Hepatocyte (in vitro differentiated cells): Measurements from ENCODE around the gene LMO2. TPM values are rescaled to one million over a fixed set of nuclear protein-coding genes. Genes with fewer than 3 reads are reported as not detected.

ENCODE experiments used
- DNase-seq: peaks from one replicate; pipeline ENCODE4 v3.0.0-alpha.2; 2016; ENCODE audit warnings: low spot score
- H2AFZ ChIP-seq: fragments of 200-600 bp; sonication (generic); 2 replicates; pipeline ENCODE4 v1.6.0; 2016; ENCODE audit warnings: antibody characterized with exemption, mild to moderate bottlenecking
- H3K27ac ChIP-seq: fragments of 200-600 bp; sonication (generic); 2 replicates; pipeline ENCODE4 v1.5.1; 2016; ENCODE audit warnings: mild to moderate bottlenecking
- H3K27me3 ChIP-seq: fragments of 200-600 bp; sonication (generic); 2 replicates; pipeline ENCODE4 v1.6.1; 2016
- H3K36me3 ChIP-seq: fragments of 200-600 bp; sonication (generic); replicated peaks from 2 replicates; pipeline ENCODE4 v1.5.1; 2016; ENCODE audit warnings: low read depth; ENCODE audit not compliant: insufficient read depth
- H3K4me1 ChIP-seq: fragments of 200-600 bp; sonication (generic); 2 replicates; pipeline ENCODE4 v1.5.1; 2016; ENCODE audit warnings: mild to moderate bottlenecking, moderate library complexity; ENCODE audit not compliant: insufficient read depth
- H3K4me2 ChIP-seq: fragments of 200-600 bp; sonication (generic); 2 replicates; pipeline ENCODE4 v1.6.0; 2016
- H3K4me3 ChIP-seq: fragments of 200-600 bp; sonication (generic); 2 replicates; pipeline ENCODE4 v1.5.1; 2016; ENCODE audit warnings: mild to moderate bottlenecking
- H3K79me2 ChIP-seq: fragments of 200-600 bp; sonication (generic); 2 replicates; pipeline ENCODE4 v1.6.0; 2017; ENCODE audit warnings: mild to moderate bottlenecking
- H3K9me2 ChIP-seq: fragments of 200-600 bp; sonication (generic); replicated peaks from 2 replicates; pipeline ENCODE4 v1.6.0; 2017; ENCODE audit warnings: mild to moderate bottlenecking; ENCODE audit not compliant: insufficient read depth
- H3K9me3 ChIP-seq: fragments of 200-600 bp; sonication (generic); 2 replicates; pipeline ENCODE4 v1.5.1; 2016; ENCODE audit warnings: low read depth, mild to moderate bottlenecking
- H4K20me1 ChIP-seq: fragments of 200-600 bp; sonication (generic); 2 replicates; pipeline ENCODE4 v1.6.0; 2016; ENCODE audit warnings: mild to moderate bottlenecking; ENCODE audit not compliant: insufficient read depth, poor library complexity, severe bottlenecking
- EZH2 ChIP-seq: fragments of 200-600 bp; sonication (generic); IDR thresholded peaks from 2 replicates; pipeline ENCODE4 v1.6.1; 2016; ENCODE audit warnings: antibody characterized with exemption, mild to moderate bottlenecking, borderline replicate concordance
- EZH2phosphoT487 ChIP-seq: fragments of 200-600 bp; sonication (generic); IDR thresholded peaks from one replicate; pipeline ENCODE4 v1.6.1; 2018; ENCODE audit warnings: antibody characterized with exemption, mild to moderate bottlenecking, low read depth, moderate library complexity; ENCODE audit not compliant: unreplicated experiment, severe bottlenecking
- WGBS: methylation state at CpG from one replicate; pipeline ENCODE4 v1.1.6; 2016; ENCODE audit warnings: low lambda C conversion rate; ENCODE audit errors: missing lambda C conversion rate; 5-methylcytosine and 5-hydroxymethylcytosine counted together
- polyA plus RNA-seq: library from polyadenylated mRNA; unstranded; fragments of >200 nt; fragmentation: Nextera tagmentation; extraction: Ambion mirVana; gene quantifications from 2 replicates; pipeline ENCODE4 v1.2.1, GENCODE V29; 2016
- total RNA-seq: library from RNA; depleted of rRNA; stranded (reverse); fragments of >200 nt; gene quantifications from 2 replicates; pipeline ENCODE4 v1.2.3, GENCODE V29; 2014
- TF ChIP-seq, protein P1 (sequence below): fragments of 200-600 bp; sonication (generic); IDR thresholded peaks from 2 replicates; pipeline ENCODE4 v1.5.1; 2016; ENCODE audit warnings: antibody characterized with exemption, mild to moderate bottlenecking; ENCODE audit not compliant: poor library complexity

Gene LMO2
- total and polyA plus RNA-seq, 2 experiments from 2014 or later: 2.5 to 5.5 TPM

DNA sequence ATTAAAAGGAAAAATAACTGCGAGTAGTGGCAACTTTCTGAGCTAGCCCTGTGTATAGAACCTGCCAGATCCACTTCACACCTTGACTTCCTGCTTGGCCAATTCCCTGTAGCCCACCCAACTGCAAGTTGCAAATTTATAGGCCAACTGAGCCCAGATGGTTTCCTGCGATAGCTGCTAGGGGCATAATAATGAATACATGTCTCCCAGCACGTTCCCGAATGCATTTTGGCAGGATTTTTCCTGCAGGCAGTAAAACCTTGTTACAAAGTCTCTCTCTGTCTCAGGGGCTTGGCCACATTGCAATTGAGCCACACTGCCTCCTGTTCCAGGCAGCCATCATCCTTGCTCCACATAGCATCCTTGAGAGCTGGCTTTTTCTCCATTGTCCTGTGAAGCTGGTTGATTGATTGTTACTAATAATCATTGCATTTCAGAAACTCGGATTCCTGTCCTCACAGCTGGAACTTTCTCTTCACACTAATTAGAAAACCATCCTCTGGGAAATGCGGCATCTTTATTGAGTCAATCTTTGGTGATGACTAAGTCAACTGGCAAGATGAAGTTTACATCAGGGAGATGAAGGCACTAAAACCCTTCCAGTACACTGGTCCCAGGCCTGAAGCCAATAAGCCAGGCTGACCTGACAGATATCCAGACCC lies 18.6 kb upstream of the LMO2 start:
- Histone ChIP-seq H3K9me2 (no peaks in the 10 kb centered on the region), H3K36me3 (no peaks in the 10 kb centered on the region), H2AFZ (no peak overlapping the region), H3K27me3 (peaks cover 11% of the 10 kb centered on the region), H4K20me1 (no peaks in the 10 kb centered on the region), H3K79me2 (no peaks in the 10 kb centered on the region), H3K4me2 (no peak overlapping the region), H3K9me3 (no peaks in the 10 kb centered on the region), H3K27ac (no peak overlapping the region), H3K4me3 (no peak overlapping the region), H3K4me1 (no peaks in the 10 kb centered on the region)
- WGBS: 74% methylated on average over 6 of the region's 6 CpGs
- TF ChIP-seq EZH2phosphoT487 (no peak), EZH2 (no peak)
- TF ChIP-seq, protein P1, sequence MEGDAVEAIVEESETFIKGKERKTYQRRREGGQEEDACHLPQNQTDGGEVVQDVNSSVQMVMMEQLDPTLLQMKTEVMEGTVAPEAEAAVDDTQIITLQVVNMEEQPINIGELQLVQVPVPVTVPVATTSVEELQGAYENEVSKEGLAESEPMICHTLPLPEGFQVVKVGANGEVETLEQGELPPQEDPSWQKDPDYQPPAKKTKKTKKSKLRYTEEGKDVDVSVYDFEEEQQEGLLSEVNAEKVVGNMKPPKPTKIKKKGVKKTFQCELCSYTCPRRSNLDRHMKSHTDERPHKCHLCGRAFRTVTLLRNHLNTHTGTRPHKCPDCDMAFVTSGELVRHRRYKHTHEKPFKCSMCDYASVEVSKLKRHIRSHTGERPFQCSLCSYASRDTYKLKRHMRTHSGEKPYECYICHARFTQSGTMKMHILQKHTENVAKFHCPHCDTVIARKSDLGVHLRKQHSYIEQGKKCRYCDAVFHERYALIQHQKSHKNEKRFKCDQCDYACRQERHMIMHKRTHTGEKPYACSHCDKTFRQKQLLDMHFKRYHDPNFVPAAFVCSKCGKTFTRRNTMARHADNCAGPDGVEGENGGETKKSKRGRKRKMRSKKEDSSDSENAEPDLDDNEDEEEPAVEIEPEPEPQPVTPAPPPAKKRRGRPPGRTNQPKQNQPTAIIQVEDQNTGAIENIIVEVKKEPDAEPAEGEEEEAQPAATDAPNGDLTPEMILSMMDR: no peak
- DNase-seq: no peak

DNA sequence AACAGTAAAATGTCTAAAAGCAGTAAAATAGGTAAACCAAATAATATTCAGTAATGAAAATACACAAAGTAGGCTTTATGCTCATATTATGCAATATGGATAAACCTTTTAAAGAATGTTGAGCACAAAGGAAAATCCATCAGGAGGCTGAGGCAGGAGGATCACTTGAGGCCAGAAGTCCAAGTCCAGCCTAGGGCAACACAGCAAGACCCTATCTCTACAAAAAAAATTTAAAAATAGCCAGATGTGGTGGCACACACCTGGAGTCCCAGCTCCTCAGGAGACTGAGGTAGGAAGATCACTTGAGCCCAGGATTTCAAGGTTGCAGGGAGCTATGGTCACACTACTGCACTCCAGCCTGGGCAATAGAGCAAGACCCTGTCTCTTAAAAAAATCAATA lies 17.7 kb upstream of the LMO2 start:
- H3K9me2 ChIP-seq: no peaks in the 10 kb centered on the region
- H3K4me1 ChIP-seq: no peaks in the 10 kb centered on the region
- no peak overlapping the region for H3K4me3 ChIP-seq
- H3K79me2 ChIP-seq: no peaks in the 10 kb centered on the region
- no peak overlapping the region for H3K4me2 ChIP-seq
- H3K36me3 ChIP-seq: no peaks in the 10 kb centered on the region
- no peak overlapping the region for H3K27ac ChIP-seq
- no peaks in the 10 kb centered on the region for H3K9me3 ChIP-seq
- no peaks in the 10 kb centered on the region for H4K20me1 ChIP-seq
- no peak overlapping the region for H2AFZ ChIP-seq
- TF ChIP-seq EZH2phosphoT487 (no peak), EZH2 (no peak)
- TF ChIP-seq, protein P1: no peak
- H3K27me3 ChIP-seq: peaks cover 11% of the 10 kb centered on the region
- no peak for DNase-seq

DNA sequence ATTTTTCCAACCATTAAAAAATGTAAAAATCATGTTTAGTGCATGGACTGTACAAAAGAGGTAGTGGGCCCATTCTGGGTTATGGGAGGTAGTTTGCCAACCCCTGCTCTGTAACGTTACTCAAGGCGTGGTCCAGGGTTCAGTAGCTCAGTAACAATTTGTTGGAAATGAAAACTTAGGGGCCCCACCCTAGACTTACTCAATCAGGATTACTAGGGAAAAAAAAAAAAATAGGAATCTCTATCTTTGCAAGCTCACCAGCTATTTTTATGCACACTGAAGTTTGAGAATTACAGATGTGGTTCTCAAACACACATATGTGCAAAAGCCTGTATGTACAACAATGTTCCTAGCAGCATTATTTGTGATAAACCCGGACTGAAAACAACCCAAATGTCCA lies 17.3 kb upstream of the LMO2 start:
- DNase-seq: no peak
- WGBS: 77% methylated on average over 3 of the region's 3 CpGs

More for the DNA sequence above, 17.3 kb upstream of the LMO2 start:
- no peaks in the 10 kb centered on the region for H3K9me2 ChIP-seq
- no peaks in the 10 kb centered on the region for H4K20me1 ChIP-seq
- H3K4me1 ChIP-seq: no peaks in the 10 kb centered on the region
- no peak for TF ChIP-seq EZH2
- TF ChIP-seq, protein P1: no peak
- no peak for TF ChIP-seq EZH2phosphoT487
- H3K4me3 ChIP-seq: no peak overlapping the region
- peaks cover 11% of the 10 kb centered on the region for H3K27me3 ChIP-seq
- H3K9me3 ChIP-seq: no peaks in the 10 kb centered on the region
- no peak overlapping the region for H3K27ac ChIP-seq
- H3K4me2 ChIP-seq: no peak overlapping the region
- no peaks in the 10 kb centered on the region for H3K79me2 ChIP-seq
- H3K36me3 ChIP-seq: no peaks in the 10 kb centered on the region
- no peak overlapping the region for H2AFZ ChIP-seq
